Measurements from ENCODE around the gene GALNT13.

DNA sequence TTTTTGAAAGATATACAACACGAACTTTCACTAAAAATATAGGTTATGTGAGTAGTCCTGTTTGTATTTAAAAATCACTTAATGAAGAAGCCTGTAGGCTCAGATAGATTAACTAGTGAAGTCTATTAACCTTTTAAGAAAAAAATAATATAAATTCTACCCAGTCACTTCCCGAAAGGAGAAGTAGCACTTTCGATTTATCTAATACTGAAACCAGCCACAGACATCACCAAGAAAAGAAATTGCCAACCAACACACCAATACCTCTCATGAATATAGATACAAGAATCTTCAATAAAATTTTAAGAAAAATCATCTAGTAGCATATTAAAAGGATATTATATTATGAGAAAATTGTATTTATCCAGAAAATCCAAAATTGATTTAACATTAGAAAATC, 160.5 kb downstream of the GALNT13 start:
- TF ChIP-seq, protein P1, sequence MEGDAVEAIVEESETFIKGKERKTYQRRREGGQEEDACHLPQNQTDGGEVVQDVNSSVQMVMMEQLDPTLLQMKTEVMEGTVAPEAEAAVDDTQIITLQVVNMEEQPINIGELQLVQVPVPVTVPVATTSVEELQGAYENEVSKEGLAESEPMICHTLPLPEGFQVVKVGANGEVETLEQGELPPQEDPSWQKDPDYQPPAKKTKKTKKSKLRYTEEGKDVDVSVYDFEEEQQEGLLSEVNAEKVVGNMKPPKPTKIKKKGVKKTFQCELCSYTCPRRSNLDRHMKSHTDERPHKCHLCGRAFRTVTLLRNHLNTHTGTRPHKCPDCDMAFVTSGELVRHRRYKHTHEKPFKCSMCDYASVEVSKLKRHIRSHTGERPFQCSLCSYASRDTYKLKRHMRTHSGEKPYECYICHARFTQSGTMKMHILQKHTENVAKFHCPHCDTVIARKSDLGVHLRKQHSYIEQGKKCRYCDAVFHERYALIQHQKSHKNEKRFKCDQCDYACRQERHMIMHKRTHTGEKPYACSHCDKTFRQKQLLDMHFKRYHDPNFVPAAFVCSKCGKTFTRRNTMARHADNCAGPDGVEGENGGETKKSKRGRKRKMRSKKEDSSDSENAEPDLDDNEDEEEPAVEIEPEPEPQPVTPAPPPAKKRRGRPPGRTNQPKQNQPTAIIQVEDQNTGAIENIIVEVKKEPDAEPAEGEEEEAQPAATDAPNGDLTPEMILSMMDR (IDR thresholded peaks at IDR 0.05 in 2 of 3, conservative IDR thresholded peaks at IDR 0.05 in 1 of 3; ENCODE audit: control insufficient read depth in 2 of 3, extremely low read depth in 1 of 3, insufficient read depth in 1 of 3, low read depth in 3 of 3, low read length in 3 of 3) = no peak
- TF ChIP-seq, protein P2, sequence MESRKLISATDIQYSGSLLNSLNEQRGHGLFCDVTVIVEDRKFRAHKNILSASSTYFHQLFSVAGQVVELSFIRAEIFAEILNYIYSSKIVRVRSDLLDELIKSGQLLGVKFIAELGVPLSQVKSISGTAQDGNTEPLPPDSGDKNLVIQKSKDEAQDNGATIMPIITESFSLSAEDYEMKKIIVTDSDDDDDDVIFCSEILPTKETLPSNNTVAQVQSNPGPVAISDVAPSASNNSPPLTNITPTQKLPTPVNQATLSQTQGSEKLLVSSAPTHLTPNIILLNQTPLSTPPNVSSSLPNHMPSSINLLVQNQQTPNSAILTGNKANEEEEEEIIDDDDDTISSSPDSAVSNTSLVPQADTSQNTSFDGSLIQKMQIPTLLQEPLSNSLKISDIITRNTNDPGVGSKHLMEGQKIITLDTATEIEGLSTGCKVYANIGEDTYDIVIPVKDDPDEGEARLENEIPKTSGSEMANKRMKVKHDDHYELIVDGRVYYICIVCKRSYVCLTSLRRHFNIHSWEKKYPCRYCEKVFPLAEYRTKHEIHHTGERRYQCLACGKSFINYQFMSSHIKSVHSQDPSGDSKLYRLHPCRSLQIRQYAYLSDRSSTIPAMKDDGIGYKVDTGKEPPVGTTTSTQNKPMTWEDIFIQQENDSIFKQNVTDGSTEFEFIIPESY (IDR thresholded peaks at IDR 0.05) = no peak
- TF ChIP-seq FOXM1 (IDR thresholded peaks at IDR 0.05; ENCODE audit: low read depth, low read length) (no peak), CREB1 (IDR thresholded peaks at IDR 0.05; ENCODE audit: low read depth) (no peak), POLR2A (IDR thresholded peaks at IDR 0.05; ENCODE audit: low read depth, low read length) (no peak), JUND (IDR thresholded peaks at IDR 0.05; ENCODE audit: low read depth, low read length) (no peak), MTA3 (IDR thresholded peaks at IDR 0.05; ENCODE audit: borderline replicate concordance, low read length) (no peak), TCF12 (IDR thresholded peaks at IDR 0.05; ENCODE audit: low read depth, low read length) (no peak), SIN3A (IDR thresholded peaks at IDR 0.05; ENCODE audit: low read depth, low read length) (no peak), NR2C2 (IDR thresholded peaks at IDR 0.05; ENCODE audit: borderline replicate concordance, control insufficient read depth, insufficient read length, low read depth) (no peak), CBX5 (IDR thresholded peaks at IDR 0.05; ENCODE audit: low read depth) (no peak), HCFC1 (IDR thresholded peaks at IDR 0.05; ENCODE audit: low read length) (no peak)
- TF ChIP-seq, protein P3, sequence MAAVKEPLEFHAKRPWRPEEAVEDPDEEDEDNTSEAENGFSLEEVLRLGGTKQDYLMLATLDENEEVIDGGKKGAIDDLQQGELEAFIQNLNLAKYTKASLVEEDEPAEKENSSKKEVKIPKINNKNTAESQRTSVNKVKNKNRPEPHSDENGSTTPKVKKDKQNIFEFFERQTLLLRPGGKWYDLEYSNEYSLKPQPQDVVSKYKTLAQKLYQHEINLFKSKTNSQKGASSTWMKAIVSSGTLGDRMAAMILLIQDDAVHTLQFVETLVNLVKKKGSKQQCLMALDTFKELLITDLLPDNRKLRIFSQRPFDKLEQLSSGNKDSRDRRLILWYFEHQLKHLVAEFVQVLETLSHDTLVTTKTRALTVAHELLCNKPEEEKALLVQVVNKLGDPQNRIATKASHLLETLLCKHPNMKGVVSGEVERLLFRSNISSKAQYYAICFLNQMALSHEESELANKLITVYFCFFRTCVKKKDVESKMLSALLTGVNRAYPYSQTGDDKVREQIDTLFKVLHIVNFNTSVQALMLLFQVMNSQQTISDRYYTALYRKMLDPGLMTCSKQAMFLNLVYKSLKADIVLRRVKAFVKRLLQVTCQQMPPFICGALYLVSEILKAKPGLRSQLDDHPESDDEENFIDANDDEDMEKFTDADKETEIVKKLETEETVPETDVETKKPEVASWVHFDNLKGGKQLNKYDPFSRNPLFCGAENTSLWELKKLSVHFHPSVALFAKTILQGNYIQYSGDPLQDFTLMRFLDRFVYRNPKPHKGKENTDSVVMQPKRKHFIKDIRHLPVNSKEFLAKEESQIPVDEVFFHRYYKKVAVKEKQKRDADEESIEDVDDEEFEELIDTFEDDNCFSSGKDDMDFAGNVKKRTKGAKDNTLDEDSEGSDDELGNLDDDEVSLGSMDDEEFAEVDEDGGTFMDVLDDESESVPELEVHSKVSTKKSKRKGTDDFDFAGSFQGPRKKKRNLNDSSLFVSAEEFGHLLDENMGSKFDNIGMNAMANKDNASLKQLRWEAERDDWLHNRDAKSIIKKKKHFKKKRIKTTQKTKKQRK (IDR thresholded peaks at IDR 0.05; ENCODE audit: low read depth, low read length) = no peak
- TF ChIP-seq, protein P4, sequence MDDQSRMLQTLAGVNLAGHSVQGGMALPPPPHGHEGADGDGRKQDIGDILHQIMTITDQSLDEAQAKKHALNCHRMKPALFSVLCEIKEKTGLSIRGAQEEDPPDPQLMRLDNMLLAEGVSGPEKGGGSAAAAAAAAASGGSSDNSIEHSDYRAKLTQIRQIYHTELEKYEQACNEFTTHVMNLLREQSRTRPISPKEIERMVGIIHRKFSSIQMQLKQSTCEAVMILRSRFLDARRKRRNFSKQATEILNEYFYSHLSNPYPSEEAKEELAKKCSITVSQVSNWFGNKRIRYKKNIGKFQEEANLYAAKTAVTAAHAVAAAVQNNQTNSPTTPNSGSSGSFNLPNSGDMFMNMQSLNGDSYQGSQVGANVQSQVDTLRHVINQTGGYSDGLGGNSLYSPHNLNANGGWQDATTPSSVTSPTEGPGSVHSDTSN (IDR thresholded peaks at IDR 0.05; ENCODE audit: insufficient replicate concordance, low read depth, low read length) = no peak

All from GM12878 (cell line).